ENCODE measurements around the gene CERKL.

GRCh38 chr2:181573140-181573736 is 83.7 kb downstream of the CERKL start:
- TF ChIP-seq TAF1 (IDR thresholded peaks at IDR 0.05; ENCODE audit: borderline replicate concordance, low read depth, low read length), result no peak
- no peak for TF ChIP-seq POLR2A (IDR thresholded peaks at IDR 0.05; ENCODE audit: low read depth, low read length)

Measured in GM12892 (cell line).